NCI-H146 treated with DMSO at 0.1 percent for 48 hours (cell line): ENCODE measurements around the gene ZMYND19.
"Not testable (repeated sequence)": the region's sequence is repeated elsewhere in the genome, so short reads cannot be mapped to it uniquely, and the experiment has no call there.

Source experiments
- DNase-seq: peaks from one replicate; lab custom pipeline; 2025; ENCODE audit not compliant: unreplicated experiment; lab: John Stamatoyannopoulos, UW

ZMYND19 gene

GRCh38 chr9:137590469-137591383, at the start of gene ZMYND19:
Gene ZMYND19 (minus strand): TSS chr9:137590512. CDS start chr9:137590263, 249 bp downstream.
- peak; percentile 39 for DNase-seq

DNA sequence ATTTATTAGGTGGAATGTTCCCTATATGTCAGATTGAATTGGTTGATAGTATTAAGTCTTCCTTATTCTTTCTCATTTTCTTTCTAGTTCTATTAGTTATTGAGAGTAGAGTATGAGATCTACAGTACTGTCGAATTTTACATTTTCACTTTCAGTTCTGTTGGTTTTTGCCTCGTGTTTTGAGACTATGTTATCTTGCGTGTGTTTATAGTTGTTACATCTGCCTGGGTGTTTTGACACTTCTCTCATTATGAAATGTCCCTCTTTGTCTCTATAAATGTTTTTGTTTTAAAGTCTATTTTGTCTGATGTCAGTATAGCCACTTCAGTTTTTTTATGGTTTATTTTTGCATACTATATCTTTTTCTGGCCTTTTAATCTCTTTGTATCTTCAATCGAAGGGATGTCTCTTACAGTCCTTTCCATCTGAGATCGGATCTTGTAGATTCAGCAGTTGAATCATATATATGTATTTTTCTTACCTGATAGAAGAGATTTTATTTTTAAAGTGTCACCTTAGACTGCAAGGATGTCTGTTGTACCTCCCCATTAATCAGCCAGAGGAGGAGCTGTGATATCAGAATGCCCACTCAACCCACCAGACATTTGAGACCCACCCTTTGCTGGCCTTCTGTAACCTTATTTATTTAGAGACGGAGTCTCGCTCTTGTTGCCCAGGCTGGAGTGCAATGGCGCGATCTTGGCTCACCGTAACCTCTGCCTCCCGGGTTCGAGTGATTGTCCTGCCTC, 49.2 kb upstream of the ZMYND19 start:
- DNase-seq = no peak

DNA sequence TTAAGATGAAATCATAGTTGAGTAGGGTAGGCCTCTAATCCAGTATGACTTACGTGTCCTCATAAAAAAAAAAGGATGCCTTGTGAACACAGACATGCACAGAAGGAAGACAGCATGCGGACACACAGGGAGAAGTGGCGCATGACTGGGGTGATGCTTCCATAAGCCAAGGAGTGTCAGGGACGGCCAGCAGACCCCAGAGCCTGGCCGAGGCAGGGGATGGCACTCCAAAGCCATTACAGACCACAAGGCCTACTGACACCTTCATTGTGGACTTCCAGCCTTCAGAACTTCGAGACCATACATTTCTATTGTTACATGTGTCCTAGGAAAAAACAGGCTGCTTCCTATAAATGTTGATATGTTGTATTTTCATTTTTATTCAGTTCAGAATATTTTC, 48.4 kb upstream of the ZMYND19 start:
- no peak for DNase-seq

DNA sequence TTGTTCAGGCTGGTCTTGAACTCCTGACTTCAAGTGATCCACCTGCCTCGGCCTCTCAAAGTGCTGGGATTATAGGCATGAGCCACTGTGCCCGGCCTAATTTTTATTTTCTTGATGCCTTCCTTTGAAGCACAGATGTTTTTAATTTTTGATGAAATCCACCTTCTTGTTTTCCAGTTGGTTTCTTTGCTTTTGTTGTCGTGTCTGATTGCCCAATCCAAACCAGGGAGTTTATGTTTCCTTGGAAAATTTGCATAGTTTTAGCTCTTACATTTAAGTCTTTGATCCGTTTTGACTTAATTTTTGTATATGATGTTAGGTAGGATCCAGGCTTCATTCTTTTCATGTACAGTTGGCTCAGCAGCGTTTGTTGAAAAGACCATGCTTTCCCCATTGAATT, 43.7 kb upstream of the ZMYND19 start:
- no peak for DNase-seq

- no peak for DNase-seq
Measured at GRCh38 chr9:137632230-137633161, 42.2 kb upstream of the ZMYND19 start.

DNA sequence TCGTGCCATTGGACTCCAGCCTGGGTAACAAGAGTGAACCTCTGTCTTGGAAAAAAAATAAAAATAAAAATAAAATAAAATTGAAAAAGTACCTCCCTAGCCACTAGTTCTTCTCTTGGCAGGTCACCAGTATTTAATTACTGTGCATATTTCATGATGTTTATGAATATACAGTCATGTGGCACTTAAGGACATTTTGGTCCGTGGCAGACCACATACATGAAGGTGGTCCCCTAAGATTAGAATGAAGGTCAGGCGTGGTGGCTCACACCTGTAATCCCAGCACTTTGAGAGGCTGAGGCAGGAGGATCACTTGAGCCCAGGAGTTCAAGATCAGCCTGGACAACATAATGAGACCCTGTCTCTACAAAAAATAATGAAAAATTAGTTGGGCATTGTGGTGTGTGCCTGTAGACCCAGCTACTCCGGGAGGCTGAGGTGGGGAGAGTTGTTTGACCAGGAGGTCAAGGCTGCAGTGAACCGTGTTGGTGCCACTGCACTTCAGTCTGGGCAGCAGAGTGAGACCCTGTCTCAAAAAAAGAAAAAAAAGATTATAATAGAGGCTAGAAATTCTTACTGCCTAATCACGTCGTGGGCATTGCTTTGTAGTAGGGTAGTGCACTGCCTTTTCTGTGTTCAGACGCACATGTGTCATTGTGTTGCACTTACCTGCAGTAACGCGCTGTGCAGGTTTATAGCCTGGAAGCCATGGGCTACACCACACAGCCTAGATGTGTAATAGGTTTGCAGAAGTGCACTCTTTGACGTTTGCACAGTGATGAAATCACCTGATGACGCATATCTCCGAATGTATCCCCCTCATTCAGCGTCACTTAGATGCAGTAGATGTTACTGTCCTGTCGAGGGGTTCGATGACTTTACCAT, 41.3 kb upstream of the ZMYND19 start:
- DNase-seq = no peak

GRCh38 chr9:137630679-137631078, 40.4 kb upstream of the ZMYND19 start:
- DNase-seq = no peak

- no peak for DNase-seq
Measured at GRCh38 chr9:137630126-137630525, 39.8 kb upstream of the ZMYND19 start.

GRCh38 chr9:137627406-137627805, 37.1 kb upstream of the ZMYND19 start:
- DNase-seq = not testable (repeated sequence)

GRCh38 chr9:137626464-137626863, 36.2 kb upstream of the ZMYND19 start:
- DNase-seq = no peak

- DNase-seq = not testable (repeated sequence)
Measured at GRCh38 chr9:137622211-137622610, 31.9 kb upstream of the ZMYND19 start.

DNA sequence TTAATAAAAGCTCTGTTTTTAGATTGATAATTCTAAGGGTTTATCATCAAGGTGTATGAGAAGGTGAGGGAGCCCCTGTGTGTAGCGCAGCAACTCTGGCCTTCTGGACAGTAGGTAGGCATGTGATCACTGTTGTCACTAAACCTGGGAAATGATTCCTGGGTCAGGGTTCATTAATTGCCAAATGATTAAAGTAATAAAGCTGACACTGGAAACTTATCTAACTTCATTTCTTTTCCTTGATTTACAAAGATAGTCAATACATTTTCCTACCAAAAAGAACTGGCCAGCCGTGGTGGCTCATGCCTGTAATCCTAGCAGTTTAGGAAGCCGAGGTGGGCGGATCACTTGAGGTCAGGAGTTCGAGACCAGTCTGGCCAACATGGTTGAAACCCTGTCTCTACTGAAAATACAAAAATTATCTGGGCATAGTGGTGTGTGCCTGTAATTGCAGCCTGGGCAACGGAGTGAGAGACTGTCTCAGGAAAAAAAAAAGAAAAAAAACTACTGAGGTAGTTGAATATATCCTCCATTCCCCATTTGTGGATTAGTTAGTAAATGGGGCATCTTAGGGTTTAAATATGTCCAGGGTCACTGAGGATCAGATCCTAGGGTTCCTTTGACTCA, 30.9 kb upstream of the ZMYND19 start:
- DNase-seq = no peak

DNA sequence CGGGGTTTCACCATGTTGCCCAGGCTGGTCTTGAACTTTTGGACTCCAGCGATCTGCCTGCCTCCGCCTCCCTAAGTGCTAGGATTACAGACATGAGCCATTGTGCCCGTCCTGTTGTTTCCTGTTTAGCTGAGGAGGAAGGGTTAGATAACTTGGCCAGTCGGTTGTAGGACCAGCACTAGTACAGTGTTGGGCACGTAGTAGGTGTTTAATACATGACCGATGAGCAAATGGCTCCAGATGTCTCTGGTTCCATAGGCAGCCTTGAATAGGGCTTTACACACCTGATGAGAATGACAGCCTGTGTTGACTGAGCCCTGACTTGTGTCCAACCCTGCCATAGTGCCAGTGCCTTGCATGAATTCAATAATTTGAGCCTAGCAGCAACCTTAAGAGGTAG, 30.3 kb upstream of the ZMYND19 start:
- no peak for DNase-seq

DNA sequence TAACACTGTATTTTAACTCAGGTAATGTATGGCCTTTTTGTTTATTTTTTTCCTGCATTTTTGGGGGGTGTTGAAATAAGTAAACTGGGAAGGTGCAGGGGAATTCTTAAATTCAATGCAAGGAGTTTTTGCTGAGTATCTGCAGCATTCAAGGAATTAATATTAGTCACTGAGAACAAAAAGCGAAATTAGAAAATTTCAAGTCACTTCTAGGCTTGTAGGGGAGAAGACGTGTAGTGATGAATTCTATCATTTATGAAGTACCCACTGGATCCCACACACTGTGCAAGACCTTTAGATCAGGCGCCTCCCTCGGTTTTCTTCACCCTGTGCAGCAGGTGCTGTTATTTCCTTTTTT, 29.7 kb upstream of the ZMYND19 start:
- DNase-seq = no peak

DNA sequence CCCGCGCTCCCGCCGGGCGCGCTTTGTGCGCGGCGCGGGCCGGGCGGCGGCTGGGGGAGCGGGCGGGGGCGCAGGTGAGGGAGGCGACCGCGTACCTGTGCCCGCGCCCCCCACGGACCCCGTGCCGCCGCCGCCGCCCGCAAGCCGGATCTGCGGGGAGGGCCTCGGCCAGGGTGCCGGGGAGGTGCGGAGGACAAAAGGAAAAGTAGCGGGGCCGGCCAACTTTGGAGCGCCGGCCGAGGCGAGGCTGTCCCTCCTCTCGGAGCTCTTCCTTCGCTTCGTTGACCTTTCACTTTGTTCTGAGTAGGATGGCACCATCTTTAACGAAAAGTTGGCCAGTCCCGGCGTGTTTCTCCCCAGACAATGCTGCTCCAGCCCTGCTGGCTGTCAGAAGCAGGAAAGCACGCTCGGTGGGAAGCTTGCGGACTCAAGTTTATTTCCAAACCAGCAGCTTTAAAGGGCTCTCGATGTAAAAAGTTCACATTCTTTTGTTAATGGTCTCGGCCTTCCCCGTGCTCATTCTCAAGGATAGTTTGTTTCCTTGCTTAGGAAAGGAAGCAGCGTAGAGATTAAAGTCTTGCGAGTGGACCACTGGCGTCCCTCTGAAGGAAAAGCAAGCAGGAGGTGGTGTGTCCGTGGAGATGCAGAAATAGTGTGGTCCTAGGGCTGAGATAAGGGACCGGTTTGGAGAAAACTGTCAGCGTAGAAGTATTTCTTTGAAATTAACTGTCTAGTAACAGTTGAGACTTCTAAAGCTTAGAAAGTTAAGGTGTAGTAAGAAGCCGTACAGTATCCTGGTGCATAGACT, 29.1 kb upstream of the ZMYND19 start:
- no peak for DNase-seq

DNA sequence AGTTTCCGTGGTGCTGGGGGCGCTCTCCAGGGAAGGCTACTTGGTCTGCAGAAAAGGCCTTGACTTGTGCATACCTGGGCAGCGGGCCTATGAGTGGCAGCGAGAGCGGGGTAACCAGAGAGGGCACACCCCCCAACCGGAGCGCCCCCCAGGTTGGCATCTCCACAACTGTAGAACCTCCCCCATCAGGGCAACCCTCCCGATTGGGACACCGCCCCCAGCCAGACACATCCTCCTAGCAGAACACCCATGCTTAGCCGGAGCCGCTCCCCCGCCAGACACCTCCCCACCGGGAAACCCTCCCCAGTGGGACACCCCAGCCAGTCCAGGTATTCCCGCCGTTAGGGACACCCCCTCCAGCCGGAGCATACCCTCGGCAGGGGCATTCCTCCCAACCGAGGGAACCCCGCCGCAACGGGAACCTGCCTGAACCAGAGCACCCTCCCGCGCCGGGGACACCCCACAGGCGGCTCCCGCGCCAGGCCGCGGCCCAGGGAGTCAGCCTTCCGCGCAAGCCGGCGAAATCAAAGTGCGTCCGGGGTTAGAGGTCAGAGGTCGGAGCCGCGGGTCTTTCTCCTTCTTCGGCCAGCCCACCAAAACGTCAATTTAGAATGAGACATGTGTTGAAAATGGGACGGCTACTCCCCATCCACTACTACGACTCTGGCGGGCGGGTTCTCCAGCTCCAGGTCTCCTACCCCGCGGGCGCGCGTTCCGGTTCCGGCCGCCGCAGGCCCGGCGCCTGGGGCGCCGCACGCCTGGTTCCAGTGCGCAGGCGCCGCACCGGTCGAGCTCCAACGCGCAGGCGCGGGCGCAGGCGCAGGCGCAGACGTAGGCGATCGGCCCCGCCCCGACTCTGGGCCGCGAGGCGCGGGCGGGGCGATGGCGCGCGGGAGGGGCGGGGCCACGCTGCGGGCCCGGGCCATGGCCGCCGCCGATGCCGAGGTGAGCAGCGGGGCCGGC, 28.1 kb upstream of the ZMYND19 start, which contains the start of gene EHMT1:
TSS of gene EHMT1 (plus strand) at position 901 of the 963 bp plus-strand sequence. CDS start at position 925, 24 bp downstream.
- peak; percentile 64 for DNase-seq

DNA sequence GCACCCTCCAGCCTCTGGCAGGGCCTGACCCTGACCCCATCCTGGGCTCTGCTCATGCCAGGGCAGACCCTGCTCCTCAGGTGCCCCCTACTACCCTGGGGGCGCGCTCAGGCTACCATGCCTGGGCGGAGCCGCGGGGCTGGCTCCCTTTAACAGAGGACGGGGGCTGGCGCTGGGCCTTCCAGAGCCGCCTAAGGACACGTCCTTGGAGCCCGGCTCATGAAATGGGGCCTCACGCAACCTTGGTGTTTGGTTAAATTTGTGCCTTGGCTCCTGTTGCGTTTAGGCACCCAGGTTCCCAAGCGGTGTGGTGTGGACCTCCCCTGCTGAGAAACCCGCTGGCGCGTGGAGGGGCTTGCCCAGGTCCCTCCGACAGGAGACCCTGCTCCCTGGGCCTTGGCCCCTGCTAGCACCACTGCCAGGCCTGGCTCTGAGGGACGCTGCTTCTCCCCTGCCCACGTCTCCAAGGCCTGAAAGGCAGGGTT, 25.1 kb upstream of the ZMYND19 start:
- no peak for DNase-seq
